ENCODE measurements around the gene DNMT3A.

The DNMT3A gene

DNA sequence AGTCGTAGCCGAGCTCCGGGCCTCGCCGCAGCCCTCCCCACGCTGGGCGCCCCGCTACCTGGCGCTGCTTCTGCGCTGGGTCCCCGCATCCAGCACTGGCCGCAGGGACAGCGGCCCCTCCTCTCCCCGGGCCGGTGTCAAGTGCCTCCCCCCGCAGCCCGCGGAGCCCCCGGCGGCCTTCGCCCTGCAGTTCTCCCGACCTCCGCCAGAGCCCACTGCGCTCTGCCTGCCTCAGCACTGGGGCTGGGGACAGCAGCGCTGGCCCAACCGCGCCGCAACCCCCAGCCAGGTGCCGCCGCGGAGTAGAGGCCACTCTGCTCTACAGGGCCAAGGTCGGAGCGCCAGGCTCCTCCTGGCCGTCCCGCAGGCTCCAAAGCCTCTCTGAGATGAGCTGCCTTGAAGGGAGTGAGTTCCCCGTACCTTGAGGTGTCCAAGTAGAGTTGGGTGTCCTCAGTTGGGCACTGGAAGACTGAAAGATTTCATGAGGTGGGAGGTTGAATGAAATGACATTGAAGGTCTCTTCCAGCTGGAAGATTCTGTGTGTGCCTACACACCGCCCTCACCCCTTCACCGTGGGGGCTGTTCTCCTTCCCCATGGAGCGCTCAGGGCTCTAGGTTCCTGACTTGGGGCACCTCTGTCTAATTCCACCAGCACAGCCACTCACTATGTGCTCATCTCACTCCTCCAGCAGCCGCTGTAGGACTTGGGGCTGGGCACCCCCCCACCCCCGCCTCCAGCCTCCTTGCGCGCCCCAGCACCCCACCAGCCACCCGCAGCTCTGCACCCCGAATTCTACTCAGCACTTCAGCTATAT, 854 bp upstream of the DNMT3A start:
- peak; percentile 73 for DNase-seq

DNA sequence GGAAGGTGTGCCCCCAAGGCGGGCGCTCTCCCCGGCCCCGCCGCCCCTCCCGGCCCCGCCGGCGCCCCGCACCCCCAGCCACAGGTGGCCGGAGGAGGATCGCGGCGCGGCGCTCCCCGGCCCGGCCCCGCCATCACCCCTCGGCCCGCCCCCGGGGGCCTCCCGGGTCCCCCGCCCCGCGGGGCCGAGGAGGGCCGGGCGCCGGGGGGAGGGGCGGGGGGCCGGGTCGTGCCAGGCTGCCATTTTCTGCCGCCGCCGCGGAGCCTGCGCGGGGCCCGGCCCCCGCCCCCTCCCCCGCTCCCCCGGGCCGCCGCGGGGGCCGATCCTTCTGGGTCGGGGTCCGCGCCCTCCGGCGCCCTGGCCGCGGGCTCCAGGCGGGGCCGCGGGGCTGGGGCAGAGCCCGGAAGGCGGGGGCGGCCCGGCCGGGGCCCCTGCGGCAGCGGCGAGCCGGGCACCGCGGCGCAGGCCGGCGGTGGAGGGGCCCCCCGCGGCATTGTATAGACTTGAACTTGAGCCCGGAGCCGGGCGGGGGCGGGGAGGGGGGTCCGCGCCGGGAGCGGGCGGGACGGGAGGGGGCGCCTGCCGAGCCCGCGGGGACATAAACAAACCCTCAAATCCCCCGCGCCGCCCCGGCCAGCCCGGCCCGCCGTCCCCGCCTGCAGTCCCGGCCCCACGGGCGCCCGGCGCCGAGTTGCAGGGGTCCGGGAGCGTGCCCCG, 556 bp downstream of the DNMT3A start:
- DNase-seq: no peak

DNA sequence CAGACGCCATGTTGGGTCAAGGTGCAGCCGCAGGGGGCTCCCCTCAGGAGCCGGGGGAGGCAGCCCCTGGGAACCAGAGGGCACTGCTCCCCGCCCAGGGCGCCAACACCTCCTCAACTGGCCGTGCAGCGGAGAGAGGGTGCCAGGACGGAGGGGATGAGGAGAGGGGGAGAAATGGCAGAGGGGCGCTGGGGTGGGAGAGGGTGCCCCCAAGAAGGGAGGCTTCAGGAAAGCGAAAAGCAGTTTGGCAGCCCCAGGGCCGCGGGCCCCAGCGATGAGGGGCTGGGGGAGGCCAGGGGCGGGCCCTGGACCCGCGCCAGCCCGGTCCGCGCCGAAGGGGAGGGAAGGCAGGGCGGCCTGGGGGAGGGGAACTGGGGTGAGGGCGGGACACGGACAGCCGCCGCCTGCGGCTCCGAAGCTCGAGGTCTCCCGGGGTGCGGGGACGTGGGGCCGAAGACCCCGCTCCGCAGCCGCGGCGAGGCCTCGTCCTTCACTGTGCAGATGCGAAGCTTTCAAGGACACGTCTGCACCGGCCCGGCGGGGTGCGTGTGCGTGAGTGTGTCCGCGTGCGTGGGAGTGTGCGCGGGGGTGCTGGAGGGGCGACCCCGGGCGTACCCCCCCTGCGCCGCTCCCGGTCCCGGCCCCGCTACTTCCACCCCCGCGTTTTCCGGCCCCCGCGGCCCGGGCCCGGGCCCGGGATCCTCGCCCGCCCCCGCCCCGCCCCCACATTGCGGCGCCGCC, 1.4 kb downstream of the DNMT3A start:
- no peak for DNase-seq

DNA sequence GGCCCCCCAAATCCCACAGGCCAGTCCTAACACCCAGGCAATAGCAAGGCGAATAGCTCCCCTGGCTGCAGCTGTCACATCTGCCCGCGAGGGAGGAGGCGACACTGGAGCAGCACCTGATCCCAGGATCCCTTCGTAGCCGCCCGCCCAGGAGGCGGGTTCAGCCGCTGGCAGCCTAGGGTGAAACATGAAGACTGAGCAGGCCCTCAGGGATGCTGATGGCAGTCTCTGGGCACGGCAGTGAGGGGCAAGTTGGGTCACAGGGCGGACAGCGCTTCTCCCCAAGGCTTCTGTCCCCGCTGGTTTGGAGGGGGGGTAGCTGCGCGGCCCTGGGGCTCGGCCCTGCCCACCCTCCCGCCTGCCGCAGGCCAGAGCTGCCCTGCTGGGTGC, 1.9 kb downstream of the DNMT3A start:
- no peak for DNase-seq

GRCh38 chr2:25339211-25339674, 2.5 kb downstream of the DNMT3A start:
- DNase-seq: no peak

DNA sequence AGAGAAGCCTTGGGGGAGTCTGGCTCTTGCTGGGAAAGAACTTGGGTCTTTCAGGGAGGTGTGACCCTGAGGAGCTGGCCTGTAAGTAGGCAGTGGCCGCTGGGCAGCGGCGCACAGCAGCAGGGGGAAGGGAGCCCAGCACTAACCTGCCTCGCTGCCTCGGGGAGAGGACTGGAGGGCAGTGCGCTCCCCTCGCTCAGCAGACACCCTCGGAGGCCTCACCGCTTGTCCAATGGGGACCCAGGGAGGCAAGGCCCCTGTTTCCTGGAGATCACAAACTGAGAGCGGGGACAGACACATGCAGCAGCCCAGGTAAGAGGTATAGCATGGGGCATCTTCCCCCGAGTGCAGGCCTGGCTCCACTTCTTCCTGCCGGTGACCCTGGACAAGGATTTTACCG, 3.3 kb downstream of the DNMT3A start:
- DNase-seq: no peak

DNA sequence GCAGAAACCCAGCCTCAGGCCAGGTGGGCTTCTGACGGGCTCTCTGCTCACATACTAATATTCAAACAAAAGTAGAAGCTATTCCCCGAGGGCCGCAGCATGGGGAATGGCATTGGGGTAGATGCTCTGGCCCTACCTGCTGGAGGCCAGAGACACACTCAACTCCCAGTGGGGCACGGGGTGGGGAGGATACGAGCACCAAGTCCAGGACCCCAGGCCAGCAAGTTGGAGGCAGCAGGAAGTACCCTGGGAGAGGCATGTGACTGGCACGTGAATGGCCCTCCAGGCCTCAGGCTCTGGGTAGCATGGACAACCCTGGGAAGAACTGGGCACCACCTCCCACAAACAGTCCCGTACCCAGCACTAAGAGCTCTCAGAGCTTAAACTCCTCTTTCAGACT, 3.8 kb downstream of the DNMT3A start:
- no peak for DNase-seq

DNA sequence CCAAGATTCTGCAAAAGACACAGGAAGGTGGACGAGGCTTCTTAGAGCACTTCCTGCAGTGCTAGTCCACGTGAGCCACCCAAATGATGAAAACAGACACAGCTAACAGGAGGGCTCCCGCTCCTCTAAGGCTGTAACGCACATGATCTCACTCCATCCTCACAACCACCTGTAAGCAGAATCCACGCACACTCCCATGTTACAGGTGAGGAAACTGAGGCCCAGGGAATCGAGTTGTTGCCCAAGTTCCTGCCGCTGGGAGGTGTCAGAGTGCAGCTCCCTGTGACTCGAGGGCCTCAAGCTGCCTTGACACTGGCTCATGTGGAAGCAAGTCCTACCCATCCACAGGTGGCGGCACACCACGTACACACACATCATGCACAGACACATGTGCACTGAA, 4.4 kb downstream of the DNMT3A start:
- no peak for DNase-seq

- DNase-seq: no peak
Observed at GRCh38 chr2:25336383-25336841, 5.3 kb downstream of the DNMT3A start.

DNA sequence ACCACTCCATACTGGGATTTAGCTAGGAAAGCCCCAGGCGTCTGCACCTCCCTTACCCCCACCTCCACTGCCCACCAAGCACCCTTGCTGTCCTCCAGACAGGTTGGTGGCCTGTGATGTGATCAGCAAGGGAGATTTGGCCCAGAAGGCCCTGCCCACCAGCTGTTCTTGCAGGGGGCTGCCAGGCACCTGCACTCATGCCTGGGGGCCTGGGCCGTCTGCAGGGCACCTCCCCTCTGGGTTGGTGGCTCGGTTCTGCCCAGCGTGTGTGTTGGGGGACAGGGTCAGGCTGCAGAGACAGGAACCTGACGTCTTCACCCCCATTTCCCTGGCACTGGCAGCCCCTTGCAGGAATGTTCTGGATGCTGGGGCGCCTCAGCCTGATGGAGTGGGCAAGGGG, 5.8 kb downstream of the DNMT3A start:
- DNase-seq: no peak

GRCh38 chr2:25335204-25335603, 6.5 kb downstream of the DNMT3A start:
- no peak for DNase-seq

DNA sequence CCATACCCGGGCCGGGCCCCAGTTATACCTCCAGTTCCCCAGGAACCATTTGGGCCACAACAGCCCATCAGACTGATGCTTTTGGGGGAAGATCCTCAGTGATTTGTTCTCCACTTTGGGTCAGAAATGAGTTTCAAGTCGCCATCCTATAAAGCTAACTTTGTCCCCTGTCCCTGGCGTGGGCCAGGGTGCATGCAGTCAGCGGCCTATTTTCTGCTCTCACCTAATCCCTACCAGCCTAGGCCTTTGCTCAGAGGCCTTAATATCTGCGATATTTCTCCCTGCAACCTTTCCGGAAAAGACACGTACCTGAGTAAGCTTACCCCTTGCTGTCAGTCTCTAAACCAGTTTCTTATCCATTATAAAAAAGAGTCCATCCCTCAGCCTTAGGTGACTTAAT, 7.2 kb downstream of the DNMT3A start:
- no peak for DNase-seq

- no peak for DNase-seq
Observed at GRCh38 chr2:25333981-25334380, 7.7 kb downstream of the DNMT3A start.

GRCh38 chr2:25332571-25332970, 9.2 kb downstream of the DNMT3A start:
- no peak for DNase-seq

GRCh38 chr2:25331686-25332365, 9.9 kb downstream of the DNMT3A start:
- no peak for DNase-seq

GRCh38 chr2:25330937-25331336, 10.8 kb downstream of the DNMT3A start:
- no peak for DNase-seq

DNA sequence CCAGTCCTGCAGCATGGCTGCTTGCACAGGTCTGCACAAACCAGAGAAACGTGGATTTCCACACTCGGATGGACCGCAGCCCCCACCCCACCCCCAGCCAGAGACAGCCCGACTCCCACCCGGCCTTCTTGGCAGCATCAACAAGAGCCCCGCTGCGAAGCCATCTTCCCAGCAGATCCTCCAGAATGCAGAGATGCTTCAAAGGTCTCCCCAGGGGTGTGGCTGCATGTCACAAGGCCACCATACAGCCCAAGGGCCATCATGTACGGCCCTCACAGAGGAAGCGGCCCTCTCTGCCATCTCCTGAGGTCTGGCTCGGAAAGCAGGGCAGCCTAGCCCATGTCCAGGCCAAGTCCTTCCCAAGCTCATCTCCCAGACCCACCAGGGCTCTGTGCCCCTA, 11.5 kb downstream of the DNMT3A start:
- DNase-seq: no peak

DNA sequence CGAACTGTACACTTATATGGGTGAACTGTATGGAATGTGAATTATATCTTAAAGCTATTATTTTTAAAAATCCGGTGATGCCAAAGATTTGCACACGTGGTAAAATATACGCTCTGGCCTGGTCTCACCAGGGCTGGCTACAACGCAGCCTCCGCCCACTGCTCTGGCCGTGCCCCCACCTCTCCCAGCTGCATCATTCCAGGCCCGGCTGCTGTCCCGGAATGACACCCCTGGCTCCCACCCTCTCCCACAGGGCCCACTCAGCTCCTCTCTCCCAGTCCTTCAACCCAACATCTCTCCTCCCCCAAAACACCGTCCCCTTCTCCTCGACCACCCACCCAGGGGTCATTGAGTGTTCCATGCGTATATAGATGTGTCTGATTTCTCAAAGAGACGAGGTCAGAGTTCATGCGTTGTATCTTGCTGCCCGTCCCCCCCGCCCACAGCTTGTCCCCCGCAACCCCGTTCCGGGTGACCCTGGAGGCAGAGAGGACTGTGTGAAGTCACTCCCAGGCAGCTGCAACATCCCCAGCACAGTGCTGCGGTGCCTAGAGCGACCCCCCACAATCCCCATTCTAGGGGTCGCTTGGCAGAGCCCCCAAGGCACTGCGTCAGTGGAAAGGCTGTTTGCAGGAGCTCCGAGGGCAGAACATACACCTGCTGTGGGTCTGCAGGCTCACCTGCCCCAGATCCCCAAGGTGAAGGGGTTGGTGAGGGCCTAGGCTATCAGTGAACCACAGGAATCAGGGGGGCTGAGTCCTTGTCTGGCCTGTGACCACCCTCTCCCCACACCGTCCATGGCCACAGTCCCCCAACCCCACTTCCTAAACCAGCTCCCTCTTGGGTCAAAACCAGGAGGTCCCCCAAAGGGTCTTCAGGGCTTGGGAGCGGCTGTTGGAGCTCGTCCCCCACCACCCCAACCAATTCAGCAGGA, 13.3 kb downstream of the DNMT3A start:
- DNase-seq: no peak

DNA sequence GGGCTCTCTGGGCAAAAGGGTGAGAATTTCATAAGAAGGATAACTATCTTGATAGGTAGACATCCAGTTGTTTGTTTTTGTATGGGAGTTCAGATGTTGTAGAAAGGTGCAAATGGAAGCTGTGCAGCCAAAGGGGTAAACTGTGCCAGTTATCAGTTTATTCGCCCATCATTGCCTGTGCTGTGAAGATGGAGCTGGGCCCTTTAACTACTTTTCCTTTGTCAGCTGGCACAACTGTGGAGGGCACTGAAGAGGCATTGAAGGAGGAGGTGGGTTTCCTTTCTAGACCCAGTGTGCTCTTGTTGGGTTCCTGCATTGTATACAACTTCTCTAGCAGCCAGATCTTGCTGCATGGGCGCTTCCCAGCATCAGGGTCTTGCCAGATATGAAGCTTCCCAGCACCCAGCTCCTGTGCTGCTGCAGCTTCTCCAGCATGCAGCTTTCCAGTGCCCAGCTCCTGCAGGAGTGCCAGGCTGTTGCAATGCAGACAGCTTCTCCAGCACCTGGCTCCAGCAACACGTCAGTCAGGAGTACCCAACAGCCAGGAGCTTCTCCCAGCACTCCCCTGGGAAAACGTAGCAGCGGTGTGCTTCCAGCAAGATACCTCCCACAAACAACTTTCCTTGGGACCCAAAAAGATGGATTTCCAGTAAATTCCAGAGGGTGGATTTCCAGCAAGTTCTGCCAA, 15.3 kb downstream of the DNMT3A start:
- DNase-seq: no peak

DNA sequence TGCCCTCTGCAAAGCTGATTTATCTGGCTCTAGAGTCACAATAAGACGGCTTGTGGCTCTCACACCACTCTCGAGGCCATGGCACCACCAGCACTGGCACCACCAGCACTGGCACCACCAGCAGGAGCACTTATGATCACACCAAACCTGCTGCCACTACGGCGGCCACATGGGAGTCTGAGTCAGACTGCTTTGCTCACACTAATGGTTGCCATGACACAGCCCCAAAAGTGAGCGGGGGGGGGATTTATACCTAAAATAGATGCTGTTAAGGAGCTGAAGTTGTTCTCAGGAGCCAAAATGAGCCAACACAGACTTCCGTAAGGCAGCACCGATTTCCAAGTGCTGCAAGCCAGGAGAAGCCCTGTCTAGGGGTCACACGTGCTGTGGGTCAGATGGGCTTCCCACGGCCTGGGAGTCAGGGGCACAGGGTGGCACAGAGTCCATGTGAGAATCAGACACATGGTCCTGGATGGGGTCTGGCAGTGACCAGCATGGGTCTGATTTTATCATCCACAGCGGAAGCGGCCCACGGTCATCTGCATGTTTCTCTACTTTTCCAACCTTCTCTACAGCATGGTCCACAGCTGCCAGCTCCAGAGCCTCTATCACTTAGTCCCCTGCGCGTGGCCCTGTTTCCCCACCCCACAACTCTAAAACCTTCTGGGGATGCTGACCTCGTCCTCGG, 16.7 kb downstream of the DNMT3A start:
- DNase-seq: no peak

- DNase-seq: no peak
Observed at GRCh38 chr2:25324251-25324650, 17.5 kb downstream of the DNMT3A start.

Data from activated CD4-positive, alpha-beta T cell treated with anti-CD3 and anti-CD28 coated beads, Interleukin-2, amount 50 U/mL, for 16 hours (primary cell).